ENCODE data around the gene PIEZO2. TPM values are rescaled to one million over a fixed set of nuclear protein-coding genes. Genes with fewer than 3 reads are reported as not detected.

Gene PIEZO2
- total RNA-seq, 4 donors from 2014 or later = 0.64 to 1.8 (median 1.6) TPM

DNA sequence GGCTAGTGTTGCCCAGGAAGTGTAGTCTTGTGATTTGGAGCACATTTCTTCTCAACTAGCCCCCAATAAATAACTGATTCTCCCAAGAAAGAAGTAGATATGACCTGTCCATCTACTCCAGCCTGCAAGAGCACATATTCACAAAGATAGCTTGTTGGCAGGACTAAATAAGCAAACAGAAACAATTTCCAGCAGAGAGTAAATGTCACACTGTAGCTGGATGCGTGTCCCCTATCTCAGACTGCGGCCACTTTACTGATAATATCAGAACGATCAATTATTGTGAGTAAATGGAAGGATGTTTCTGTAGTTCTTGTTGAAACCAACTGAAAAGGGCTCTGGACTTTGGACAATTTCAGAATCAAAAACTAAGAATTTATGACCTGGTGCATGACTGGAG lies 97.9 kb downstream of the PIEZO2 start:
- no peaks in the 10 kb centered on the region for H3K27me3 ChIP-seq
- H3K9me3 ChIP-seq = no peaks in the 10 kb centered on the region
- no peak for ATAC-seq
- H3K4me1 ChIP-seq = no peaks in the 10 kb centered on the region
- 78 to 89% methylated on average over 3 of the region's 3 CpGs for WGBS, 2 donors (ENCODE audit: low coverage in 1 of 2)
- H3K4me3 ChIP-seq = no peak overlapping the region
- no peak overlapping the region for H3K27ac ChIP-seq
- H3K36me3 ChIP-seq = no peaks in the 10 kb centered on the region
- no peak for TF ChIP-seq EP300 (IDR thresholded peaks at IDR 0.05)
- no peak for TF ChIP-seq POLR2A (IDR thresholded peaks at IDR 0.05)
- TF ChIP-seq POLR2AphosphoS5 (IDR thresholded peaks at IDR 0.05) = no peak
- TF ChIP-seq, protein P1, sequence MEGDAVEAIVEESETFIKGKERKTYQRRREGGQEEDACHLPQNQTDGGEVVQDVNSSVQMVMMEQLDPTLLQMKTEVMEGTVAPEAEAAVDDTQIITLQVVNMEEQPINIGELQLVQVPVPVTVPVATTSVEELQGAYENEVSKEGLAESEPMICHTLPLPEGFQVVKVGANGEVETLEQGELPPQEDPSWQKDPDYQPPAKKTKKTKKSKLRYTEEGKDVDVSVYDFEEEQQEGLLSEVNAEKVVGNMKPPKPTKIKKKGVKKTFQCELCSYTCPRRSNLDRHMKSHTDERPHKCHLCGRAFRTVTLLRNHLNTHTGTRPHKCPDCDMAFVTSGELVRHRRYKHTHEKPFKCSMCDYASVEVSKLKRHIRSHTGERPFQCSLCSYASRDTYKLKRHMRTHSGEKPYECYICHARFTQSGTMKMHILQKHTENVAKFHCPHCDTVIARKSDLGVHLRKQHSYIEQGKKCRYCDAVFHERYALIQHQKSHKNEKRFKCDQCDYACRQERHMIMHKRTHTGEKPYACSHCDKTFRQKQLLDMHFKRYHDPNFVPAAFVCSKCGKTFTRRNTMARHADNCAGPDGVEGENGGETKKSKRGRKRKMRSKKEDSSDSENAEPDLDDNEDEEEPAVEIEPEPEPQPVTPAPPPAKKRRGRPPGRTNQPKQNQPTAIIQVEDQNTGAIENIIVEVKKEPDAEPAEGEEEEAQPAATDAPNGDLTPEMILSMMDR (IDR thresholded peaks at IDR 0.05) = no peak

DNA sequence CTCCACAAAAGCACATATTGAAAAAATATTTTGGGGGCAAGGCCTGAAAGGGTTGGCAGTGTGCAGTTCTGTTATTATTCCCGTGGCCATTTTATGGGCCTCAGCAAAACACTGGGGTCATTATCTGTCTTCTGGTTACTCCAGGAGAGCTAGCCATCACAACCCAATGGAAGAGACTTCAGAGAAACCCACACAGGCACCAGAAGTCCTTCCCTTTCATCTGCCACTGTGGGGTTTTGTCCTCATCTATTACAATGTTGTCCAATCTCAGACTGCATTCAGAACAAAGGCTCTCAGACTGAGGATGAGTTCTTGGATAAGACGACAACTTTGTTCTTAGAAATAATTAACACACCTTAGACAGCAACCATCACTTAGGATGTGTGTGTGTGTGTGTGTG lies 98.4 kb downstream of the PIEZO2 start:
- Histone ChIP-seq H3K4me3 (no peak overlapping the region), H3K27me3 (no peaks in the 10 kb centered on the region), H3K36me3 (no peaks in the 10 kb centered on the region), H3K9me3 (no peaks in the 10 kb centered on the region), H3K4me1 (no peaks in the 10 kb centered on the region), H3K27ac (no peak overlapping the region)
- ATAC-seq = no peak
- TF ChIP-seq POLR2A (IDR thresholded peaks at IDR 0.05) = no peak
- no peak for TF ChIP-seq EP300 (IDR thresholded peaks at IDR 0.05)
- TF ChIP-seq POLR2AphosphoS5 (IDR thresholded peaks at IDR 0.05) = no peak
- TF ChIP-seq, protein P1 (IDR thresholded peaks at IDR 0.05) = no peak
- WGBS, 2 donors (ENCODE audit: low coverage in 1 of 2) = 90 to 92% methylated on average over 2 of the region's 2 CpGs

DNA sequence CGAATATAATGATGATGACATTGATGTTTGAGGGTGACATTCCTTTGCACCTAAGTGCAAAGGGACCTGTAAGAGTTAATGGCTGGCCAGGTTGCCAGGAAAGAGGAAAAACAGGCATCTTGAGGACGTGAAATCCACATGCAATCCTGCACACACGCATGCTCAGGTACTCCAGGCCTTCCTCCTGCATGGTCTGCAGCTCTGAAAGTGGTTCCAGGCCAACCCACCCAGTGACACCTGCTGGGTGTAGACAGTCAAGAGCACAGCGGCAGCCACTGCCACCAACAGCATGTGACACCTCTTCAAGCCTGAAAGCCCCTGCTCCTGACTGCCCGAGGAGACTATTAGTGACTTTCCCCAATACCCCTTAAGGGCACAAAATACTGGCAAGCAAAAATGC lies 101.6 kb downstream of the PIEZO2 start:
- ATAC-seq = no peak
- Histone ChIP-seq H3K27ac (no peak overlapping the region), H3K4me1 (no peaks in the 10 kb centered on the region), H3K9me3 (peaks cover 0 to 7% (median 0%) of the 10 kb centered on the region in 3 donors), H3K4me3 (no peak overlapping the region), H3K27me3 (no peaks in the 10 kb centered on the region), H3K36me3 (no peaks in the 10 kb centered on the region)
- TF ChIP-seq POLR2AphosphoS5 (IDR thresholded peaks at IDR 0.05) (no peak), EP300 (IDR thresholded peaks at IDR 0.05) (no peak)
- 86 to 94% methylated on average over 3 to 4 of the region's 5 CpGs for WGBS, 2 donors (ENCODE audit: low coverage in 1 of 2)

DNA sequence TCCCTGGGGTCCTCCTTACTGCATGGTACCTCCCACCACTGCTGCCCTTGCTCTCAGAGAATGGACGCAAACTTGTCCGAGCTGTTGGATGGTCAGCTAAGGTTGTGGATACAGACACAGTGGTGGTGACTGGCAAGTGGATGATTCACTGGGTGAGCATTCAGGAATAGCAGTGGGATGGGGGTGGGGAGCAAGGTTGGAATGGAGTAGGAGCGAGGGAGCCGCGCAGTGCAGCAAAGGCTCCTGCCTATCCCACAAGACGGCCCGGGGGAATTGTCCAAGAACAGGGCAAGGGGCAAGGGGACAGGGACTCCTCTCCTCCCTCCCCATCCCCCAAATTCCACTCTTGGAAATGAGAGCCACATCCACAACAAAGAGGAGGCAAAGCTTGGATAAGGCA lies 102.2 kb downstream of the PIEZO2 start:
- Histone ChIP-seq H3K27me3 (no peaks in the 10 kb centered on the region), H3K36me3 (no peaks in the 10 kb centered on the region), H3K4me1 (no peaks in the 10 kb centered on the region), H3K27ac (no peak overlapping the region), H3K4me3 (no peak overlapping the region), H3K9me3 (peaks cover 0 to 7% (median 0%) of the 10 kb centered on the region in 3 donors)
- no peak for TF ChIP-seq POLR2AphosphoS5 (IDR thresholded peaks at IDR 0.05)
- TF ChIP-seq EP300 (IDR thresholded peaks at IDR 0.05) = no peak
- TF ChIP-seq, protein P1 (IDR thresholded peaks at IDR 0.05) = no peak
- no peak for TF ChIP-seq POLR2A (IDR thresholded peaks at IDR 0.05)
- 60 to 88% methylated on average over 2 to 6 of the region's 7 CpGs for WGBS, 2 donors (ENCODE audit: low coverage in 1 of 2)
- no peak for ATAC-seq

DNA sequence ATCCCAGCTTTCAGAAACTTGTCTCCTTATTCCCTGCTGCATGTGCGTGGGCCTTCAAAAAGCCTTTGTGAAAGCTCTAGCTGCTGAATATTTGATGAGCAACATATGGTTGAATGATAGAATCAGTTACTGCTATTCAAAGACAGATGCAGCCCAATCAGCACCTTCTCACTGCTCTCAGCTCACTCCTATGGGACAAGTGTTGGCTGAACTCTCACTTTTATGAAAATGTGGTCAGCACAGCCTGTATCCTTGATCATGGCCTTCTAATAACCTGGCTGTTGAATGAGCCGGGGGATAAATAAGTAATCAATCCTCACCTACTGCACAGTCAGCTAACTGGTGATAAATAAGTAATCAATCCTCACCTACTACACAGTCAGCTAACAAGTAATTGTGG lies 103.2 kb downstream of the PIEZO2 start:
- no peak for TF ChIP-seq POLR2A (IDR thresholded peaks at IDR 0.05)
- TF ChIP-seq, protein P1 (IDR thresholded peaks at IDR 0.05) = no peak
- no peak for TF ChIP-seq EP300 (IDR thresholded peaks at IDR 0.05)
- TF ChIP-seq POLR2AphosphoS5 (IDR thresholded peaks at IDR 0.05) = no peak
- Histone ChIP-seq H3K4me3 (no peak overlapping the region), H3K36me3 (no peaks in the 10 kb centered on the region), H3K27ac (no peak overlapping the region), H3K4me1 (no peaks in the 10 kb centered on the region), H3K9me3 (peaks cover 0 to 7% (median 0%) of the 10 kb centered on the region in 3 donors), H3K27me3 (no peaks in the 10 kb centered on the region)
- ATAC-seq = no peak
- 63 to 100% methylated on average over 1 of the region's 2 CpGs for WGBS, 2 donors (ENCODE audit: low coverage in 1 of 2)

Measured in gastroesophageal sphincter (tissue), 4 donors.